Peyer's patch (tissue), 4 donors: ENCODE results near the gene STEAP3. TPM values are rescaled to one million over a fixed set of nuclear protein-coding genes. Genes with fewer than 3 reads are reported as not detected.

Source experiments
- DNase-seq, 3 donors: peaks; one replicate each; pipeline ENCODE4 v3.0.0-alpha.2; 2017 to 2019
- H3K27ac ChIP-seq, 4 donors: fragments of 200-600 bp; sonication (generic); one replicate each; pipeline ENCODE4 v1.5.1; 2016 to 2019
- H3K27me3 ChIP-seq, 2 donors: fragments of 200-600 bp; sonication (generic); one replicate each; pipeline ENCODE4 v1.5.1; 2019
- H3K36me3 ChIP-seq, 3 donors: fragments of 200-600 bp; sonication (generic); one replicate each; pipeline ENCODE4 v1.5.1; 2016 to 2019
- H3K4me1 ChIP-seq, 4 donors: fragments of 200-600 bp; sonication (generic); one replicate each; pipeline ENCODE4 v1.5.1; 2016 to 2019
- H3K4me3 ChIP-seq, 4 donors: fragments of 200-600 bp; sonication (generic); 1 replicate in 3 of 4; 2 replicates in 1 of 4; pipeline ENCODE4 v1.5.1; 2016 to 2019; ENCODE audit warnings: mild to moderate bottlenecking in 1 of 4
- H3K9me3 ChIP-seq, 4 donors: fragments of 200-600 bp; sonication (generic); one replicate each; pipeline ENCODE4 v1.5.1; 2016 to 2019; ENCODE audit warnings: mild to moderate bottlenecking in 1 of 4
- POLR2A ChIP-seq, 2 donors: fragments of 450-650 bp; IDR thresholded peaks; one replicate each; pipeline ENCODE4 v1.5.1; 2017; ENCODE audit warnings: antibody characterized with exemption in 2 of 2, mild to moderate bottlenecking in 2 of 2, moderate library complexity in 2 of 2
- total RNA-seq, 4 donors: library from RNA; depleted of rRNA; stranded (reverse); fragments of >200 nt; gene quantifications; one replicate each; pipeline ENCODE4 v1.1.0, GENCODE V29; 2016
- TF ChIP-seq, protein P1 (sequence below), 6 experiments: fragments of 450-650 bp in 4 of 6; fragments of 200-600 bp in 2 of 6; sonication (generic) in 1 of 6; IDR thresholded peaks; one replicate each; pipeline ENCODE4 v1.5.1; 2017 to 2019; ENCODE audit warnings: antibody characterized with exemption in 6 of 6, mild to moderate bottlenecking in 3 of 6, moderate library complexity in 1 of 6

The STEAP3 gene
- total RNA-seq, 4 donors from 2014 or later: 13.2 to 31.2 (median 20.5) TPM

DNA sequence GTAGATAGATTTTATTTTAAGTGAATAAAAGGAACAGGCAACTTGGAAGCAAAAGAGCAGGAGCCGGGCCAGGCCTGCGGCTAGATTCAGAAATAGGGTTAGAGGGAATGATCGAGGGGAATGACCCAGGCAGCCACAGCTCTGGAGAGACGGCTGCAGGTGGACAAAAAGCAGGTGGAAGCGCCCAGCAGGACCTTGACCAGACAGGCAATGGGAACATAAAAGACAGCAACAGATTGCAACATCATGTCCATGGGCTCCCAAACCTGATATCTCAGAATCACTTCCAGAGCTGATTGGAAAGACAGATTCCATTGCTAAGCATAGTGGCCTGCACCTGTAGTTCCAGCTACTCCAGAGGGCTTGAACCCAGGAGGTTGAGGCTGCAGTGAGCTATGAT, 28.6 kb upstream of the STEAP3 start:
- Histone ChIP-seq H3K4me1 (no peaks in the 10 kb centered on the region), H3K4me3 (no peak overlapping the region)

GRCh38 chr2:119195887-119196286, 27.7 kb upstream of the STEAP3 start:
- TF ChIP-seq, protein P1, sequence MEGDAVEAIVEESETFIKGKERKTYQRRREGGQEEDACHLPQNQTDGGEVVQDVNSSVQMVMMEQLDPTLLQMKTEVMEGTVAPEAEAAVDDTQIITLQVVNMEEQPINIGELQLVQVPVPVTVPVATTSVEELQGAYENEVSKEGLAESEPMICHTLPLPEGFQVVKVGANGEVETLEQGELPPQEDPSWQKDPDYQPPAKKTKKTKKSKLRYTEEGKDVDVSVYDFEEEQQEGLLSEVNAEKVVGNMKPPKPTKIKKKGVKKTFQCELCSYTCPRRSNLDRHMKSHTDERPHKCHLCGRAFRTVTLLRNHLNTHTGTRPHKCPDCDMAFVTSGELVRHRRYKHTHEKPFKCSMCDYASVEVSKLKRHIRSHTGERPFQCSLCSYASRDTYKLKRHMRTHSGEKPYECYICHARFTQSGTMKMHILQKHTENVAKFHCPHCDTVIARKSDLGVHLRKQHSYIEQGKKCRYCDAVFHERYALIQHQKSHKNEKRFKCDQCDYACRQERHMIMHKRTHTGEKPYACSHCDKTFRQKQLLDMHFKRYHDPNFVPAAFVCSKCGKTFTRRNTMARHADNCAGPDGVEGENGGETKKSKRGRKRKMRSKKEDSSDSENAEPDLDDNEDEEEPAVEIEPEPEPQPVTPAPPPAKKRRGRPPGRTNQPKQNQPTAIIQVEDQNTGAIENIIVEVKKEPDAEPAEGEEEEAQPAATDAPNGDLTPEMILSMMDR (IDR thresholded peaks at IDR 0.05): no peak
- TF ChIP-seq POLR2A (IDR thresholded peaks at IDR 0.05): no peak
- Histone ChIP-seq H3K4me3 (no peak overlapping the region), H3K27me3 (no peaks in the 10 kb centered on the region), H3K9me3 (no peaks in the 10 kb centered on the region), H3K36me3 (no peaks in the 10 kb centered on the region), H3K4me1 (no peaks in the 10 kb centered on the region), H3K27ac (no peak overlapping the region)
- no peak for DNase-seq

More for the DNA sequence above, 28.6 kb upstream of the STEAP3 start:
- Histone ChIP-seq H3K27ac (no peak overlapping the region), H3K36me3 (no peaks in the 10 kb centered on the region), H3K9me3 (no peaks in the 10 kb centered on the region), H3K27me3 (no peaks in the 10 kb centered on the region)
- TF ChIP-seq, protein P1 (IDR thresholded peaks at IDR 0.05): no peak
- no peak for DNase-seq

- no peak for TF ChIP-seq POLR2A (IDR thresholded peaks at IDR 0.05)
- TF ChIP-seq, protein P1 (IDR thresholded peaks at IDR 0.05): no peak
These were observed 27.1 kb upstream of the STEAP3 start for GRCh38 chr2:119196301-119197125.

DNA sequence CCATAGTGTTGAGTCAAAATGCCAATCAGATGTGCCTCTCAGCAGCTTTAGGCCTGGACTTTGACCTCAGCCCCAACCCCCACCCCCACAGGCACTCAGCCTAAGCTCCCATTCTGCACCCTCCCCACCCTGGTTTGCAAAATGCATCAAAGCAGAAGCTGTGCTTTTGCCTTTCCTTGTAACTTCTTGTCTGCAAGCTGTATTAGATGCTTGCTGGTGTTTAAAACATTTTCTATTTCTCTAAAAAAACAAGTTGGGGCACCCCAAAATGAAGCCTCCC, 26.6 kb upstream of the STEAP3 start:
- no peak for DNase-seq
- H3K36me3 ChIP-seq: no peaks in the 10 kb centered on the region
- TF ChIP-seq, protein P1 (IDR thresholded peaks at IDR 0.05): no peak

More at GRCh38 chr2:119196301-119197125, 27.1 kb upstream of the STEAP3 start:
- Histone ChIP-seq H3K27me3 (no peaks in the 10 kb centered on the region), H3K9me3 (no peaks in the 10 kb centered on the region), H3K36me3 (no peaks in the 10 kb centered on the region), H3K27ac (no peak overlapping the region), H3K4me3 (no peak overlapping the region), H3K4me1 (no peaks in the 10 kb centered on the region)
- DNase-seq: no peak

GRCh38 chr2:119197529-119198239, 25.9 kb upstream of the STEAP3 start:
- DNase-seq: no peak
- H3K9me3 ChIP-seq: no peaks in the 10 kb centered on the region
- H3K4me3 ChIP-seq: no peak overlapping the region
- H3K36me3 ChIP-seq: no peaks in the 10 kb centered on the region
- H3K4me1 ChIP-seq: no peaks in the 10 kb centered on the region
- H3K27me3 ChIP-seq: no peaks in the 10 kb centered on the region
- no peak overlapping the region for H3K27ac ChIP-seq
- no peak for TF ChIP-seq POLR2A (IDR thresholded peaks at IDR 0.05)
- TF ChIP-seq, protein P1 (IDR thresholded peaks at IDR 0.05): no peak

More for the DNA sequence above, 26.6 kb upstream of the STEAP3 start:
- Histone ChIP-seq H3K4me3 (no peak overlapping the region), H3K4me1 (no peaks in the 10 kb centered on the region), H3K27ac (no peak overlapping the region), H3K27me3 (no peaks in the 10 kb centered on the region), H3K9me3 (no peaks in the 10 kb centered on the region)
